ENCODE data around the gene FOCAD.

GRCh38 chr9:20880271-20880670 is 196.2 kb downstream of the FOCAD start:
- TF ChIP-seq POLR2A (IDR thresholded peaks at IDR 0.05) (no peak), CTCF (IDR thresholded peaks at IDR 0.05) (no peak), POLR2AphosphoS5 (IDR thresholded peaks at IDR 0.05) (no peak)

Data from prostate gland (tissue), 2 donors.